ENCODE results near the gene LPAR1.

LPAR1 gene

GRCh38 chr9:111069183-111069582, 30.9 kb upstream of the LPAR1 start:
- Histone ChIP-seq H3K27me3 (no peaks in the 10 kb centered on the region), H3K9me3 (no peaks in the 10 kb centered on the region), H3K36me3 (no peaks in the 10 kb centered on the region), H3K4me3 (ENCODE audit: low read depth in 1 of 2, low read length in 1 of 2) (no peak overlapping the region), H3K4me1 (ENCODE audit: control insufficient read depth in 1 of 2, insufficient read depth in 1 of 2, low read depth in 1 of 2, low read length in 1 of 2) (peaks cover 7 to 8% of the 10 kb centered on the region in 2 experiments), H3K27ac (no peak overlapping the region)
- TF ChIP-seq, protein P1, sequence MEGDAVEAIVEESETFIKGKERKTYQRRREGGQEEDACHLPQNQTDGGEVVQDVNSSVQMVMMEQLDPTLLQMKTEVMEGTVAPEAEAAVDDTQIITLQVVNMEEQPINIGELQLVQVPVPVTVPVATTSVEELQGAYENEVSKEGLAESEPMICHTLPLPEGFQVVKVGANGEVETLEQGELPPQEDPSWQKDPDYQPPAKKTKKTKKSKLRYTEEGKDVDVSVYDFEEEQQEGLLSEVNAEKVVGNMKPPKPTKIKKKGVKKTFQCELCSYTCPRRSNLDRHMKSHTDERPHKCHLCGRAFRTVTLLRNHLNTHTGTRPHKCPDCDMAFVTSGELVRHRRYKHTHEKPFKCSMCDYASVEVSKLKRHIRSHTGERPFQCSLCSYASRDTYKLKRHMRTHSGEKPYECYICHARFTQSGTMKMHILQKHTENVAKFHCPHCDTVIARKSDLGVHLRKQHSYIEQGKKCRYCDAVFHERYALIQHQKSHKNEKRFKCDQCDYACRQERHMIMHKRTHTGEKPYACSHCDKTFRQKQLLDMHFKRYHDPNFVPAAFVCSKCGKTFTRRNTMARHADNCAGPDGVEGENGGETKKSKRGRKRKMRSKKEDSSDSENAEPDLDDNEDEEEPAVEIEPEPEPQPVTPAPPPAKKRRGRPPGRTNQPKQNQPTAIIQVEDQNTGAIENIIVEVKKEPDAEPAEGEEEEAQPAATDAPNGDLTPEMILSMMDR (IDR thresholded peaks at IDR 0.05), result no peak

GRCh38 chr9:111068771-111069170, 30.5 kb upstream of the LPAR1 start:
- TF ChIP-seq, protein P1 (IDR thresholded peaks at IDR 0.05), result no peak
- Histone ChIP-seq H3K9me3 (no peaks in the 10 kb centered on the region), H3K4me1 (ENCODE audit: control insufficient read depth in 1 of 2, insufficient read depth in 1 of 2, low read depth in 1 of 2, low read length in 1 of 2) (peaks cover 3 to 4% of the 10 kb centered on the region in 2 experiments), H3K27ac (no peak overlapping the region), H3K36me3 (no peaks in the 10 kb centered on the region), H3K4me3 (ENCODE audit: low read depth in 1 of 2, low read length in 1 of 2) (no peak overlapping the region), H3K27me3 (no peaks in the 10 kb centered on the region)

DNA sequence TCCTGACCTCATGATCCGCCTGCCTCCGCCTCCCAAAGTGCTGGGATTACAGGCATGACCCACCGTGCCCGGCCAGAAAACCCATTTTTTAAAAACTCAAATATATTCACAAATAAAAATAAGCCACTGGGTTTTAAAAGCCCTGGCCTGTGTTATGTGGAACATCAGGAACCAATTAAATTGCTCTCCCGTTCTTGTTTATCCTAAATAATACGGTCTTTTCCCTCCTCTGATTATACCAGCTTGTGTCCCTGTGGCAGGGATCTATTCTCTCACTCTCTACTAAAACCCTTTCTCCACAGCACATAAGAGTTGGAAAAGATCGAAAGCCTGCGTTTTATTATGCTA, 30.1 kb upstream of the LPAR1 start:
- H3K4me1 ChIP-seq (ENCODE audit: control insufficient read depth in 1 of 2, insufficient read depth in 1 of 2, low read depth in 1 of 2, low read length in 1 of 2), result no peaks in the 10 kb centered on the region
- TF ChIP-seq, protein P1 (IDR thresholded peaks at IDR 0.05), result no peak
- H3K36me3 ChIP-seq, result no peaks in the 10 kb centered on the region
- H3K9me3 ChIP-seq, result no peaks in the 10 kb centered on the region
- no peak overlapping the region for H3K27ac ChIP-seq
- no peaks in the 10 kb centered on the region for H3K27me3 ChIP-seq
- H3K4me3 ChIP-seq (ENCODE audit: low read depth in 1 of 2, low read length in 1 of 2), result no peak overlapping the region

DNA sequence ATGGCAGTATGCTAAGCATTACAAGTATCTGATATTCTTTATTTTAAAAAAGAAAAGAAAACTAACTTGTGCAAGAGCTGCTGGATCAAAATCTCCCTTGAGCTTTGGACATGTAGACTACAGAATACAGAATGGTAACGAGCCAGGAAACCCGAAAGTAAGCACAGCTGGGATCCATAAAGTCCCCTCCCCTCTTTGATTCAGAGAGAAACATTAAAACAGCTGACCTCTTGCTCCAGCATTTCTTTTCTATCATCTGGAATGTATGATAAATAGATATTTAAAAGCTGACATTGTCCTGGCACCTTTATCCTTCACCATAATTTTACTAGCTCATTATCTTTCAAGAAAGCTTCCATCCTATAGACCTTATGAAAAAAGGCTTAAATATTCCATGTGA, 28.2 kb upstream of the LPAR1 start:
- Histone ChIP-seq H3K27me3 (no peaks in the 10 kb centered on the region), H3K27ac (no peak overlapping the region), H3K9me3 (no peaks in the 10 kb centered on the region), H3K4me3 (ENCODE audit: low read depth in 1 of 2, low read length in 1 of 2) (no peak overlapping the region), H3K36me3 (no peaks in the 10 kb centered on the region), H3K4me1 (ENCODE audit: control insufficient read depth in 1 of 2, insufficient read depth in 1 of 2, low read depth in 1 of 2, low read length in 1 of 2) (no peaks in the 10 kb centered on the region)
- TF ChIP-seq, protein P1 (IDR thresholded peaks at IDR 0.05), result no peak

DNA sequence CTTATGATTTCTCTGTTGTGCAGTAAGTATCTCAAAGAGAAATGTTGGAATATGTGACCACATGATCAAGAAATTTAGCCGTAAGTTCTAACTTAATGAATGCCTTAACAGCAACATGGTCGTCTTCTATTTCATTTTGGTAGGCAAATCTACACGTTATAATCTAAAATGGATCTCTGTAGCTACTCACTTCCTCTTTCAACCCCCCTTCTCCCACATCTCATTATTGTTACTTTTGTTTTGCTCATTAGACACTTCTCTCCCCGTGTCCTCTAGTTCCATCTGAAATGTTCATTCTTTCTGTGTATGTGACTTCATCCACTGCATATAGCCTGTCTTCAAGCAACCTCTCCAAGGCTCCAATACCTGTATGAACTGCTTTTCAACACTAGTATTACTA, 27.1 kb upstream of the LPAR1 start:
- Histone ChIP-seq H3K4me1 (ENCODE audit: control insufficient read depth in 1 of 2, insufficient read depth in 1 of 2, low read depth in 1 of 2, low read length in 1 of 2) (no peaks in the 10 kb centered on the region), H3K27me3 (no peaks in the 10 kb centered on the region), H3K9me3 (no peaks in the 10 kb centered on the region), H3K4me3 (ENCODE audit: low read depth in 1 of 2, low read length in 1 of 2) (no peak overlapping the region), H3K27ac (no peak overlapping the region), H3K36me3 (no peaks in the 10 kb centered on the region)
- TF ChIP-seq, protein P1 (IDR thresholded peaks at IDR 0.05), result no peak

All from neutrophil (primary cell).